ENCODE measurements around the gene ATN1. TPM values are rescaled to one million over a fixed set of nuclear protein-coding genes. Genes with fewer than 3 reads are reported as not detected.

ATN1 gene
- total RNA-seq, 1 experiment from 2014 or later: 62.0 TPM

GRCh38 chr12:6943722-6944380 is 16.1 kb downstream of the ATN1 start, which contains the start of the genes C12orf57 and RNU7-1:
Gene C12orf57, plus strand, starts transcription at chr12:6944022. Its CDS starts 100 bp downstream, at chr12:6944122.
Gene RNU7-1, plus strand, starts transcription at chr12:6943816.
- Mint-ChIP-seq H3K4me1 (ENCODE audit: low read depth, unreplicated experiment) (peaks cover 56% of the 10 kb centered on the region), H3K27me3 (ENCODE audit: unreplicated experiment) (peaks cover 13% of the 10 kb centered on the region), H3K36me3 (ENCODE audit: insufficient read depth, unreplicated experiment) (peaks cover 94% of the 10 kb centered on the region), H3K27ac (ENCODE audit: unreplicated experiment) (peak within 1 kb of the TSS; percentile 100), H3K9me3 (ENCODE audit: low read depth, unreplicated experiment) (no peaks in the 10 kb centered on the region), H3K4me3 (ENCODE audit: low read depth, unreplicated experiment) (peak within 1 kb of the TSS; percentile 87)
- DNase-seq: peak; percentile 80
- intact Hi-C loops (cut with micrococcal nuclease; ENCODE audit: unreplicated experiment): loop anchor here (1.0 to 5.0 kb wide), 3 partner anchors 18 to 148 kb away; partner anchors contain the start of genes C1R and TPI1
- TF ChIP-seq CTCF (IDR thresholded peaks at IDR 0.05; ENCODE audit: unreplicated experiment): no peak
- TSS peak; percentile 93 for BruUV-seq (replicated peaks)
- CTCF ChIA-PET: interaction anchor here (0.8 to 4.3 kb wide), 10 partner anchors 18 to 170 kb away, joined by 3 to 90 read pairs (median 6); partner anchors contain the start of genes C1RL, LPCAT3 and SPSB2

- CTCF ChIA-PET: interaction anchor here (1.0 to 4.3 kb wide), 9 partner anchors 18 to 169 kb away, joined by 4 to 90 read pairs (median 7); partner anchors contain the start of genes C1RL, LPCAT3 and SPSB2
- Mint-ChIP-seq H3K9me3 (ENCODE audit: low read depth, unreplicated experiment) (no peaks in the 10 kb centered on the region), H3K27ac (ENCODE audit: unreplicated experiment) (peak overlapping the region; percentile 100), H3K4me1 (ENCODE audit: low read depth, unreplicated experiment) (peaks cover 49% of the 10 kb centered on the region), H3K27me3 (ENCODE audit: unreplicated experiment) (peaks cover 13% of the 10 kb centered on the region), H3K36me3 (ENCODE audit: insufficient read depth, unreplicated experiment) (peaks cover 87% of the 10 kb centered on the region), H3K4me3 (ENCODE audit: low read depth, unreplicated experiment) (peak overlapping the region; percentile 87)
- no TSS peak for BruUV-seq (replicated peaks)
- intact Hi-C loops (cut with micrococcal nuclease; ENCODE audit: unreplicated experiment): loop anchor here (1.0 to 5.0 kb wide), 4 partner anchors 18 to 168 kb away; partner anchors contain the start of genes C1R and TPI1
- TF ChIP-seq CTCF (IDR thresholded peaks at IDR 0.05; ENCODE audit: unreplicated experiment): peak; percentile 62
- peak; percentile 93 for DNase-seq
Observed at GRCh38 chr12:6944381-6945186, 16.8 kb downstream of the ATN1 start.

- BruUV-seq (replicated peaks): no TSS peak
- TF ChIP-seq CTCF (IDR thresholded peaks at IDR 0.05; ENCODE audit: unreplicated experiment): no peak
- no peak for DNase-seq
- Mint-ChIP-seq H3K4me3 (ENCODE audit: low read depth, unreplicated experiment) (peak overlapping the region; percentile 87), H3K36me3 (ENCODE audit: insufficient read depth, unreplicated experiment) (peaks cover 78% of the 10 kb centered on the region), H3K9me3 (ENCODE audit: low read depth, unreplicated experiment) (no peaks in the 10 kb centered on the region), H3K27me3 (ENCODE audit: unreplicated experiment) (peaks cover 13% of the 10 kb centered on the region), H3K27ac (ENCODE audit: unreplicated experiment) (peak overlapping the region; percentile 100), H3K4me1 (ENCODE audit: low read depth, unreplicated experiment) (peaks cover 49% of the 10 kb centered on the region)
- CTCF ChIA-PET: interaction anchor here (0.9 to 4.3 kb wide), 9 partner anchors 8 to 163 kb away, joined by 3 to 90 read pairs (median 7); partner anchors contain the start of genes C1RL, LPCAT3 and SPSB2
- intact Hi-C loops (cut with micrococcal nuclease; ENCODE audit: unreplicated experiment): loop anchor here (5.0 kb wide), 1 partner anchor 167 kb away; no protein-coding TSS in a partner anchor
Observed at GRCh38 chr12:6945613-6946012, 17.9 kb downstream of the ATN1 start.
